PC-9 (cell line): ENCODE data around the gene MR1. TPM values are rescaled to one million over a fixed set of nuclear protein-coding genes. Genes with fewer than 3 reads are reported as not detected.
A peak's percentile ranks its signal among the peaks of the same experiment; 100 is the strongest.
"Not testable (repeated sequence)": the region's sequence is repeated elsewhere in the genome, so short reads cannot be mapped to it uniquely, and the experiment has no call there.

Experiments
- BruUV-seq: library from RNA; stranded (reverse); fragments of 400-500 nt; replicated peaks from 2 replicates; lab custom pipeline; 2021; lab: Mats Ljungman, UMichigan
- CTCF ChIA-PET: fragments of 300-600 bp; sonication (Branson Sonifier 250); formaldehyde crosslinking; loops from one replicate; lab custom pipeline; 2022; ENCODE audit warnings: antibody characterized with exemption; lab: Charles Lee
- POLR2A ChIA-PET: fragments of 300-600 bp; sonication (Branson Sonifier 250); formaldehyde crosslinking; loops from one replicate; lab custom pipeline; 2022; ENCODE audit warnings: antibody characterized with exemption; ENCODE audit not compliant: unreplicated experiment; lab: Charles Lee
- DNase-seq, 2 experiments: peaks; one replicate each; pipeline versions ENCODE4 v3.0.0 to v3.0.0-alpha.2; 2015 to 2022; ENCODE audit warnings: mixed read lengths in 1 of 2
- H2AFZ ChIP-seq: fragments of 200-600 bp; sonication (generic); 2 replicates; pipeline ENCODE4 v1.8.1; 2017; ENCODE audit warnings: antibody characterized with exemption
- H3F3A ChIP-seq: fragments of 200-600 bp; sonication (generic); 2 replicates; pipeline ENCODE4 v1.8.1; 2017; ENCODE audit warnings: antibody characterized with exemption, mild to moderate bottlenecking, low read depth; ENCODE audit not compliant: insufficient read depth
- H3K27ac ChIP-seq: fragments of 200-600 bp; sonication (generic); 2 replicates; pipeline ENCODE4 v1.6.1; 2016; ENCODE audit warnings: mixed run types
- H3K27me3 ChIP-seq: fragments of 200-600 bp; sonication (generic); 2 replicates; pipeline ENCODE4 v1.6.1; 2016; ENCODE audit warnings: low read depth, mixed run types; ENCODE audit not compliant: insufficient read depth
- H3K36me3 ChIP-seq: fragments of 200-600 bp; sonication (generic); 2 replicates; pipeline ENCODE4 v1.6.1; 2016; ENCODE audit warnings: low read depth, mixed run types
- H3K4me1 ChIP-seq: fragments of 200-600 bp; sonication (generic); replicated peaks from 2 replicates; pipeline ENCODE4 v1.6.1; 2016; ENCODE audit warnings: mixed run types; ENCODE audit not compliant: insufficient read depth
- H3K4me2 ChIP-seq: fragments of 200-600 bp; sonication (generic); 2 replicates; pipeline ENCODE4 v1.6.1; 2017; ENCODE audit warnings: mixed run types
- H3K4me3 ChIP-seq: fragments of 200-600 bp; sonication (generic); 2 replicates; pipeline ENCODE4 v1.6.1; 2016; ENCODE audit warnings: mixed run types
- H3K79me2 ChIP-seq: fragments of 200-600 bp; sonication (generic); 2 replicates; pipeline ENCODE4 v1.6.1; 2017; ENCODE audit warnings: low read depth, mixed run types
- H3K9me2 ChIP-seq: fragments of 200-600 bp; sonication (generic); 2 replicates; pipeline ENCODE4 v1.8.1; 2017; ENCODE audit warnings: mild to moderate bottlenecking; ENCODE audit not compliant: insufficient read depth
- H3K9me3 ChIP-seq: fragments of 200-600 bp; sonication (generic); 2 replicates; pipeline ENCODE4 v1.8.1; 2016; ENCODE audit warnings: low read depth; ENCODE audit not compliant: insufficient read depth
- H4K20me1 ChIP-seq: fragments of 200-600 bp; sonication (generic); 2 replicates; pipeline ENCODE4 v1.8.1; 2017; ENCODE audit not compliant: insufficient read depth
- EZH2 ChIP-seq: fragments of 200-600 bp; sonication (generic); IDR thresholded peaks from 2 replicates; pipeline ENCODE4 v1.8.0; 2017; ENCODE audit warnings: antibody characterized with exemption, low read depth
- intact Hi-C: fragments of 100-400 bp; cut with micrococcal nuclease; formaldehyde crosslinking; loops from one replicate; pipeline ENCODE4 v1.10.0; 2022; ENCODE audit not compliant: unreplicated experiment
- total RNA-seq: library from RNA; stranded (reverse); gene quantifications from 2 replicates; pipeline ENCODE4 v1.2.3, GENCODE V29; 2021
- TF ChIP-seq, protein P1 (sequence below): fragments of 200-600 bp; sonication (generic); conservative IDR thresholded peaks from 2 replicates; pipeline ENCODE4 v1.6.1; 2017; ENCODE audit warnings: mixed run types, antibody characterized with exemption, mild to moderate bottlenecking, moderate library complexity

The MR1 gene
- total RNA-seq, 1 experiment from 2014 or later, result 15.5 TPM

DNA sequence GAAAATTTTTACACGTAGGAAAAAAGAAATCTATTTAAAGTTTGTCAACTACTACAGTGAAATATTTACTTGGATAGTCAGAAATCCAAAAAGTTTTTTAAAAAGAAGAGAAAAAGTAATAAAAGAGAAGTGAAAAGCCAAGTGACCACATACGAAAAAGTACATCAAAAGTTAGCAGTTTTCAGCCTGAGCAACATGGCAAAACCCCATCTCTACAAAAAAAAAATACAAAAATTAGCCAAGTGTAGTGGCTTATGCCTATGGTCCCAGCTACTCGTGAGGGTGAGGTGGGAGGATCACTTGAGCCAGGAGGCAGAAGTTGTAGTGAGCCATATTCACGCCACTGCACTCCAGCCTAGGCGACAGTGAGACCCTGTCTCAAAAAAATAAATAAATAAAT lies 5.2 kb upstream of the MR1 start:
- no peak overlapping the region for H3K4me2 ChIP-seq
- peaks cover 10% of the 10 kb centered on the region for H3K4me1 ChIP-seq
- CTCF ChIA-PET, result no interaction called here
- no peak overlapping the region for H3K27ac ChIP-seq
- H3K9me3 ChIP-seq, result no peaks in the 10 kb centered on the region; the same call in 1 of the 2 replicates
- intact Hi-C loops, result no loop called here
- TF ChIP-seq EZH2, result no peak
- TF ChIP-seq, protein P1, sequence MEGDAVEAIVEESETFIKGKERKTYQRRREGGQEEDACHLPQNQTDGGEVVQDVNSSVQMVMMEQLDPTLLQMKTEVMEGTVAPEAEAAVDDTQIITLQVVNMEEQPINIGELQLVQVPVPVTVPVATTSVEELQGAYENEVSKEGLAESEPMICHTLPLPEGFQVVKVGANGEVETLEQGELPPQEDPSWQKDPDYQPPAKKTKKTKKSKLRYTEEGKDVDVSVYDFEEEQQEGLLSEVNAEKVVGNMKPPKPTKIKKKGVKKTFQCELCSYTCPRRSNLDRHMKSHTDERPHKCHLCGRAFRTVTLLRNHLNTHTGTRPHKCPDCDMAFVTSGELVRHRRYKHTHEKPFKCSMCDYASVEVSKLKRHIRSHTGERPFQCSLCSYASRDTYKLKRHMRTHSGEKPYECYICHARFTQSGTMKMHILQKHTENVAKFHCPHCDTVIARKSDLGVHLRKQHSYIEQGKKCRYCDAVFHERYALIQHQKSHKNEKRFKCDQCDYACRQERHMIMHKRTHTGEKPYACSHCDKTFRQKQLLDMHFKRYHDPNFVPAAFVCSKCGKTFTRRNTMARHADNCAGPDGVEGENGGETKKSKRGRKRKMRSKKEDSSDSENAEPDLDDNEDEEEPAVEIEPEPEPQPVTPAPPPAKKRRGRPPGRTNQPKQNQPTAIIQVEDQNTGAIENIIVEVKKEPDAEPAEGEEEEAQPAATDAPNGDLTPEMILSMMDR, result no peak
- H3K27me3 ChIP-seq, result no peaks in the 10 kb centered on the region
- no peak for DNase-seq
- POLR2A ChIA-PET, result no interaction called here
- no peaks in the 10 kb centered on the region for H3K79me2 ChIP-seq
- no TSS peak for BruUV-seq
- H3K9me2 ChIP-seq, result peaks cover 8% of the 10 kb centered on the region; the same call in 1 of the 2 replicates
- no peak overlapping the region for H2AFZ ChIP-seq
- H3K36me3 ChIP-seq, result no peaks in the 10 kb centered on the region
- no peak overlapping the region for H3K4me3 ChIP-seq
- no peaks in the 10 kb centered on the region for H3F3A ChIP-seq
- H4K20me1 ChIP-seq, result no peaks in the 10 kb centered on the region

DNA sequence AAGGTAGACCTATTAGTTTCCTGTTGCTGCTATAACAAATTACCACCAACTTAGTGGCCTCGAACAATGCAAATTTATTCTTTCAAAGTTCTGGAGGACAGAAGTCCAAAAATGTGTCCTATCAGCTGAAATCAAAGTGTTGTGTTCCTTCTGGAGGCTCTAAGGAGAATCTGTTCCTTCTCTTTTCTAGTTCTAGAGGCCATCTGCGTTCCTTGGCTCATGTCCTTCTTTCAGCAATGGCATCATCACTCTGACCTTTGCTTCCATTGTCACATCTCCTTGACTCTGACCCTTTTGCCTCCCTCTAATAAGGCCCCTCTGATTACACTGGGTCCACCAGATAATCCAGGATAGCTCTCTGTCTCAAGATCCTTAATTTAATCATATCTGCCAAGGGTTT lies 1.2 kb upstream of the MR1 start:
- POLR2A ChIA-PET, result no interaction called here

DNA sequence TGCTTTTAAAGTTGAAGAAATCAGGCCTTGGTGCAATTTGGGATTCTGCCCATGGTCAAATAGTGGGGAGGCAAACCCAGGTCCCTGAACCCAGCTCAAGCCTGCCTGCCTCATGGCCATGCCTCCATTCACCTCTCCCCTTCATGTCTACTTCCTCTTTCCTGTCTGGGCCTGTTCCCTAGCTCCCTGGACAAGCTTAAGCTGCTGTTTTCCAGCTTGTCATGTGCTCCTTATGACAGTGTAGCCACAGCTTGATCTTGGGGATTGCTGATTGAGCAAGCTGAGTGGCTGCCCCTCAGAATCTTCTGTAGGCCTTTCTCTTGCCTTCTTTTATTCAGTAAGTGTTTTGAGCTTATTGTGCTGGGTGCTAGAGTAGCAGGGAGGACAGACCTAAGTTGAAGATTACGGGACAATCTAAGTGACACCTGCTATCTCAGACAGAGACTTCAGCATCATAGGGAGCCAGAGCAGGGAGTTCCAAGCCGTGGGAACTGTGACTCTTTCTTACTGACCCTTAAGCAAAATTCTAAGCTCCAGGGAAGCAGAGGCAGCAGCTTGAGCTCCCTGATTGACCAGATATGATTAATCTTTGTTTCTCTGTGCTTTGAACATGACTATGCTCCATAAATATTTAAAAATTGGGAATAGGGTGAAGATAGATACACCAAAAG lies 520 bp upstream of the MR1 start:
- BruUV-seq, result no TSS peak
- POLR2A ChIA-PET, result interaction anchor here (0.6 to 1.1 kb wide), 5 partner anchors 22 to 531 kb away, joined by 4 to 18 read pairs (median 6); partner anchors contain the start of genes ACBD6 and IER5
- H3K4me3 ChIP-seq, result peak overlapping the region; percentile 64

More for the DNA sequence above, 1.2 kb upstream of the MR1 start:
- Histone ChIP-seq H3K27me3 (no peaks in the 10 kb centered on the region), H3K4me3 (no peak overlapping the region), H3K4me1 (peaks cover 17% of the 10 kb centered on the region), H3K4me2 (peak overlapping the region; percentile 93; the same call in 1 of the 2 replicates), H3K9me3 (no peaks in the 10 kb centered on the region; the same call in 1 of the 2 replicates), H3F3A (no peaks in the 10 kb centered on the region), H3K79me2 (0 out of 2 replicates have a peak, but pooled peaks cover 3% of the 10 kb centered on the region), H3K36me3 (no peaks in the 10 kb centered on the region), H3K27ac (peak overlapping the region; percentile 70), H2AFZ (no peak overlapping the region; the same call in 1 of the 2 replicates), H3K9me2 (peaks cover 5% of the 10 kb centered on the region; the same call in 1 of the 2 replicates), H4K20me1 (no peaks in the 10 kb centered on the region)
- intact Hi-C loops, result no loop called here
- TF ChIP-seq, protein P1, result no peak
- TF ChIP-seq EZH2, result no peak
- no TSS peak for BruUV-seq
- DNase-seq, result no peak
- CTCF ChIA-PET, result no interaction called here

DNA sequence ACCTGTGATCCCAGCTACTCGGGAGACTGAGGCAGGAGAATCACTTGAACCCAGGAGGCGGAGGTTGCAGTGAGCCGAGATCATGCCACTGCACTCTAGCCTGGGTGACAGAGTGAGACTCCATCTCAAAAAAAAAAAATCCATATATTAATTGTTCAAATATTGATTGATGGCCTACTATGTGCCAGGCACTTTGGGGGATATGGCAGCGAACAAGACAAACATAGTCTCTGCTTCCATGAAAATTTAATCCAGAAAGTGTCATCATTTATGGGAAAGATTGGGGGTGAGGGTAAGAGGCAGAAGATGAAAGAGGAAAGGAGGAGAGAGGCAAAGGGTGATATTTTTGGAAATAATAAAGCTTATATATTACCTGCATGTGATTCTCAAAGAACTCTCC lies 1.4 kb downstream of the MR1 start:
- POLR2A ChIA-PET, result not testable (repeated sequence)

More for the DNA sequence above, 520 bp upstream of the MR1 start:
- H3K27ac ChIP-seq, result peak overlapping the region; percentile 70
- CTCF ChIA-PET, result no interaction called here
- intact Hi-C loops, result no loop called here
- H3K36me3 ChIP-seq, result no peaks in the 10 kb centered on the region
- H3F3A ChIP-seq, result no peaks in the 10 kb centered on the region
- peak overlapping the region; percentile 93 for H3K4me2 ChIP-seq
- no peaks in the 10 kb centered on the region for H3K9me2 ChIP-seq
- H3K79me2 ChIP-seq, result 0 out of 2 replicates have a peak, but pooled peaks cover 3% of the 10 kb centered on the region
- TF ChIP-seq, protein P1, result no peak
- no peak for TF ChIP-seq EZH2
- DNase-seq, result peak in 1 of 2 experiments; percentile 30
- no peaks in the 10 kb centered on the region for H4K20me1 ChIP-seq
- H3K27me3 ChIP-seq, result no peaks in the 10 kb centered on the region
- peak overlapping the region; percentile 82 for H2AFZ ChIP-seq
- no peaks in the 10 kb centered on the region for H3K9me3 ChIP-seq
- H3K4me1 ChIP-seq, result peaks cover 17% of the 10 kb centered on the region

More for the DNA sequence above, 1.4 kb downstream of the MR1 start:
- H3K4me3 ChIP-seq, intact Hi-C loops, H2AFZ ChIP-seq, H3K9me3 ChIP-seq, H3K9me2 ChIP-seq, H3K27me3 ChIP-seq, H3F3A ChIP-seq, H3K27ac ChIP-seq, H4K20me1 ChIP-seq, H3K36me3 ChIP-seq, BruUV-seq, H3K79me2 ChIP-seq, DNase-seq: not testable (repeated sequence)
- CTCF ChIA-PET, result interaction anchor here (0.7 kb wide), 1 partner anchor 28 kb away, joined by 4 read pairs; no protein-coding TSS in a partner anchor
- peak overlapping the region; percentile 93; the same call in 1 of the 2 replicates for H3K4me2 ChIP-seq
- H3K4me1 ChIP-seq, result peaks cover 17% of the 10 kb centered on the region
